ENCODE data around the gene GIPC1. TPM values are rescaled to one million over a fixed set of nuclear protein-coding genes. Genes with fewer than 3 reads are reported as not detected.

The GIPC1 gene
- total and polyA plus RNA-seq, 9 of the 15 experiments (the other 6 are each of a cell fraction or from before 2014, with no cell fraction given): 0.49 to 54.7 (median 24.8) TPM

DNA sequence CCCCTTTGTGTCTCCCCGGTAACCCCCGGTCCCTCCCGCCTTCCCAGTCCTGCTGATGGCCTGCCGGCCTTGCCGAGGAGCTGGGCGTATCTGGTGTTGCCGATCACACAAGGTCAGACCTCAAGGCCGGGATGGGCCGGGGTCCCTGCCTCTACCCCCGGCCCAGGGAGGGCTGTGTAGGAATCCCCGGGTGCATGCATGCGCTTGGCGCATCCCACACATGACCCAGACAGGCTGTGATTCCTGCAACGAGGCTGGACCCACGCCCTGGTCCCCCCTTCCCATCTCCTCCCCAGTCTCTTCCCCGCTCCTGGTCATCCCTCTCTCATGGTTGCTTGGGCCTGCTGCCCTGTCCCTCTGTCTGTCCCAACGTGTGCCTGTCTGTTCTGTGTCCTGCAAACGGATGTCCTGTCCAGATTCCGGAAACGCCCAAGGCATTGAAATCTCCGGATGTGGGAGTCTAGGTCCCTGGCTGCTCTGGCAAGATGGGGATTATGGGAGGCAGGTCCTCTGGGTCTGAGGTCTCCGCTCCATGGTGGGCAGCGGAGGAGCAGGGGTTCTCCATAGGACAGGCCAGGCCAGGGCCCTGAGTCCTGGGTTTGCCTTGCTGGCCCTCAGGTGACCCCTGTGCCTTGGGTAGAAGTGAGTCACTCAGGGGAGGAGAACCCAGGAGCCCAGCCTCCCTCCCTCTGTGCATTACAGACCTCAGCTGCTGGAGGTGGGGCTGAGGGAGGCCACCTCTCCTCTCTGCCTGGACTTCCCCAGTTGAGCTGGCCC is 61.2 kb downstream of the GIPC1 start (continued):
- TF ChIP-seq ASH1L (IDR thresholded peaks at IDR 0.05; ENCODE audit: borderline replicate concordance, low read depth, partially characterized antibody) (no peak), CTBP1 (IDR thresholded peaks at IDR 0.05; ENCODE audit: borderline replicate concordance) (peak; percentile 28; the same call in 1 of the 2 replicates), ARID1B (IDR thresholded peaks at IDR 0.05) (peak; percentile 66), PPARD (CRISPR knock-in tag; IDR thresholded peaks at IDR 0.05) (no peak), CBFA2T3 (IDR thresholded peaks at IDR 0.05) (peak; percentile 44; the same call in 1 of the 2 replicates), ZNF274 (IDR thresholded peaks at IDR 0.05; ENCODE audit: borderline replicate concordance, low read depth, low read length) (no peak)
- TF ChIP-seq, protein P1, sequence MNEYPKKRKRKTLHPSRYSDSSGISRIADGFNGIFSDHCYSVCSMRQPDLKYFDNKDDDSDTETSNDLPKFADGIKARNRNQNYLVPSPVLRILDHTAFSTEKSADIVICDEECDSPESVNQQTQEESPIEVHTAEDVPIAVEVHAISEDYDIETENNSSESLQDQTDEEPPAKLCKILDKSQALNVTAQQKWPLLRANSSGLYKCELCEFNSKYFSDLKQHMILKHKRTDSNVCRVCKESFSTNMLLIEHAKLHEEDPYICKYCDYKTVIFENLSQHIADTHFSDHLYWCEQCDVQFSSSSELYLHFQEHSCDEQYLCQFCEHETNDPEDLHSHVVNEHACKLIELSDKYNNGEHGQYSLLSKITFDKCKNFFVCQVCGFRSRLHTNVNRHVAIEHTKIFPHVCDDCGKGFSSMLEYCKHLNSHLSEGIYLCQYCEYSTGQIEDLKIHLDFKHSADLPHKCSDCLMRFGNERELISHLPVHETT (CRISPR knock-in tag; conservative IDR thresholded peaks at IDR 0.05 in 1 of 2, IDR thresholded peaks at IDR 0.05 in 1 of 2): no peak
- TF ChIP-seq, protein P2, sequence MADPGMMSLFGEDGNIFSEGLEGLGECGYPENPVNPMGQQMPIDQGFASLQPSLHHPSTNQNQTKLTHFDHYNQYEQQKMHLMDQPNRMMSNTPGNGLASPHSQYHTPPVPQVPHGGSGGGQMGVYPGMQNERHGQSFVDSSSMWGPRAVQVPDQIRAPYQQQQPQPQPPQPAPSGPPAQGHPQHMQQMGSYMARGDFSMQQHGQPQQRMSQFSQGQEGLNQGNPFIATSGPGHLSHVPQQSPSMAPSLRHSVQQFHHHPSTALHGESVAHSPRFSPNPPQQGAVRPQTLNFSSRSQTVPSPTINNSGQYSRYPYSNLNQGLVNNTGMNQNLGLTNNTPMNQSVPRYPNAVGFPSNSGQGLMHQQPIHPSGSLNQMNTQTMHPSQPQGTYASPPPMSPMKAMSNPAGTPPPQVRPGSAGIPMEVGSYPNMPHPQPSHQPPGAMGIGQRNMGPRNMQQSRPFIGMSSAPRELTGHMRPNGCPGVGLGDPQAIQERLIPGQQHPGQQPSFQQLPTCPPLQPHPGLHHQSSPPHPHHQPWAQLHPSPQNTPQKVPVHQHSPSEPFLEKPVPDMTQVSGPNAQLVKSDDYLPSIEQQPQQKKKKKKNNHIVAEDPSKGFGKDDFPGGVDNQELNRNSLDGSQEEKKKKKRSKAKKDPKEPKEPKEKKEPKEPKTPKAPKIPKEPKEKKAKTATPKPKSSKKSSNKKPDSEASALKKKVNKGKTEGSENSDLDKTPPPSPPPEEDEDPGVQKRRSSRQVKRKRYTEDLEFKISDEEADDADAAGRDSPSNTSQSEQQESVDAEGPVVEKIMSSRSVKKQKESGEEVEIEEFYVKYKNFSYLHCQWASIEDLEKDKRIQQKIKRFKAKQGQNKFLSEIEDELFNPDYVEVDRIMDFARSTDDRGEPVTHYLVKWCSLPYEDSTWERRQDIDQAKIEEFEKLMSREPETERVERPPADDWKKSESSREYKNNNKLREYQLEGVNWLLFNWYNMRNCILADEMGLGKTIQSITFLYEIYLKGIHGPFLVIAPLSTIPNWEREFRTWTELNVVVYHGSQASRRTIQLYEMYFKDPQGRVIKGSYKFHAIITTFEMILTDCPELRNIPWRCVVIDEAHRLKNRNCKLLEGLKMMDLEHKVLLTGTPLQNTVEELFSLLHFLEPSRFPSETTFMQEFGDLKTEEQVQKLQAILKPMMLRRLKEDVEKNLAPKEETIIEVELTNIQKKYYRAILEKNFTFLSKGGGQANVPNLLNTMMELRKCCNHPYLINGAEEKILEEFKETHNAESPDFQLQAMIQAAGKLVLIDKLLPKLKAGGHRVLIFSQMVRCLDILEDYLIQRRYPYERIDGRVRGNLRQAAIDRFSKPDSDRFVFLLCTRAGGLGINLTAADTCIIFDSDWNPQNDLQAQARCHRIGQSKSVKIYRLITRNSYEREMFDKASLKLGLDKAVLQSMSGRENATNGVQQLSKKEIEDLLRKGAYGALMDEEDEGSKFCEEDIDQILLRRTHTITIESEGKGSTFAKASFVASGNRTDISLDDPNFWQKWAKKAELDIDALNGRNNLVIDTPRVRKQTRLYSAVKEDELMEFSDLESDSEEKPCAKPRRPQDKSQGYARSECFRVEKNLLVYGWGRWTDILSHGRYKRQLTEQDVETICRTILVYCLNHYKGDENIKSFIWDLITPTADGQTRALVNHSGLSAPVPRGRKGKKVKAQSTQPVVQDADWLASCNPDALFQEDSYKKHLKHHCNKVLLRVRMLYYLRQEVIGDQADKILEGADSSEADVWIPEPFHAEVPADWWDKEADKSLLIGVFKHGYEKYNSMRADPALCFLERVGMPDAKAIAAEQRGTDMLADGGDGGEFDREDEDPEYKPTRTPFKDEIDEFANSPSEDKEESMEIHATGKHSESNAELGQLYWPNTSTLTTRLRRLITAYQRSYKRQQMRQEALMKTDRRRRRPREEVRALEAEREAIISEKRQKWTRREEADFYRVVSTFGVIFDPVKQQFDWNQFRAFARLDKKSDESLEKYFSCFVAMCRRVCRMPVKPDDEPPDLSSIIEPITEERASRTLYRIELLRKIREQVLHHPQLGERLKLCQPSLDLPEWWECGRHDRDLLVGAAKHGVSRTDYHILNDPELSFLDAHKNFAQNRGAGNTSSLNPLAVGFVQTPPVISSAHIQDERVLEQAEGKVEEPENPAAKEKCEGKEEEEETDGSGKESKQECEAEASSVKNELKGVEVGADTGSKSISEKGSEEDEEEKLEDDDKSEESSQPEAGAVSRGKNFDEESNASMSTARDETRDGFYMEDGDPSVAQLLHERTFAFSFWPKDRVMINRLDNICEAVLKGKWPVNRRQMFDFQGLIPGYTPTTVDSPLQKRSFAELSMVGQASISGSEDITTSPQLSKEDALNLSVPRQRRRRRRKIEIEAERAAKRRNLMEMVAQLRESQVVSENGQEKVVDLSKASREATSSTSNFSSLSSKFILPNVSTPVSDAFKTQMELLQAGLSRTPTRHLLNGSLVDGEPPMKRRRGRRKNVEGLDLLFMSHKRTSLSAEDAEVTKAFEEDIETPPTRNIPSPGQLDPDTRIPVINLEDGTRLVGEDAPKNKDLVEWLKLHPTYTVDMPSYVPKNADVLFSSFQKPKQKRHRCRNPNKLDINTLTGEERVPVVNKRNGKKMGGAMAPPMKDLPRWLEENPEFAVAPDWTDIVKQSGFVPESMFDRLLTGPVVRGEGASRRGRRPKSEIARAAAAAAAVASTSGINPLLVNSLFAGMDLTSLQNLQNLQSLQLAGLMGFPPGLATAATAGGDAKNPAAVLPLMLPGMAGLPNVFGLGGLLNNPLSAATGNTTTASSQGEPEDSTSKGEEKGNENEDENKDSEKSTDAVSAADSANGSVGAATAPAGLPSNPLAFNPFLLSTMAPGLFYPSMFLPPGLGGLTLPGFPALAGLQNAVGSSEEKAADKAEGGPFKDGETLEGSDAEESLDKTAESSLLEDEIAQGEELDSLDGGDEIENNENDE (IDR thresholded peaks at IDR 0.05; ENCODE audit: low read depth, low read length): no peak
- TF ChIP-seq, protein P3, sequence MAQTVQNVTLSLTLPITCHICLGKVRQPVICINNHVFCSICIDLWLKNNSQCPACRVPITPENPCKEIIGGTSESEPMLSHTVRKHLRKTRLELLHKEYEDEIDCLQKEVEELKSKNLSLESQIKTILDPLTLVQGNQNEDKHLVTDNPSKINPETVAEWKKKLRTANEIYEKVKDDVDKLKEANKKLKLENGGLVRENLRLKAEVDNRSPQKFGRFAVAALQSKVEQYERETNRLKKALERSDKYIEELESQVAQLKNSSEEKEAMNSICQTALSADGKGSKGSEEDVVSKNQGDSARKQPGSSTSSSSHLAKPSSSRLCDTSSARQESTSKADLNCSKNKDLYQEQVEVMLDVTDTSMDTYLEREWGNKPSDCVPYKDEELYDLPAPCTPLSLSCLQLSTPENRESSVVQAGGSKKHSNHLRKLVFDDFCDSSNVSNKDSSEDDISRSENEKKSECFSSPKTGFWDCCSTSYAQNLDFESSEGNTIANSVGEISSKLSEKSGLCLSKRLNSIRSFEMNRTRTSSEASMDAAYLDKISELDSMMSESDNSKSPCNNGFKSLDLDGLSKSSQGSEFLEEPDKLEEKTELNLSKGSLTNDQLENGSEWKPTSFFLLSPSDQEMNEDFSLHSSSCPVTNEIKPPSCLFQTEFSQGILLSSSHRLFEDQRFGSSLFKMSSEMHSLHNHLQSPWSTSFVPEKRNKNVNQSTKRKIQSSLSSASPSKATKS (CRISPR knock-in tag; IDR thresholded peaks at IDR 0.05): no peak

Measured in K562 (cell line).